Activated CD4-positive, CD25-positive, alpha-beta regulatory T cell treated with anti-CD3 and anti-CD28 coated beads, Interleukin-2, amount 50 U/mL, for 72 hours (primary cell): ENCODE results near the gene ABHD16B.

ENCODE experiments used
- DNase-seq: peaks from one replicate; pipeline ENCODE4 v3.0.0; 2021

Gene ABHD16B

GRCh38 chr20:63897978-63898561 is 36.8 kb downstream of the ABHD16B start:
- DNase-seq, result no peak

GRCh38 chr20:63898882-63899558 is 37.7 kb downstream of the ABHD16B start:
- no peak for DNase-seq

DNA sequence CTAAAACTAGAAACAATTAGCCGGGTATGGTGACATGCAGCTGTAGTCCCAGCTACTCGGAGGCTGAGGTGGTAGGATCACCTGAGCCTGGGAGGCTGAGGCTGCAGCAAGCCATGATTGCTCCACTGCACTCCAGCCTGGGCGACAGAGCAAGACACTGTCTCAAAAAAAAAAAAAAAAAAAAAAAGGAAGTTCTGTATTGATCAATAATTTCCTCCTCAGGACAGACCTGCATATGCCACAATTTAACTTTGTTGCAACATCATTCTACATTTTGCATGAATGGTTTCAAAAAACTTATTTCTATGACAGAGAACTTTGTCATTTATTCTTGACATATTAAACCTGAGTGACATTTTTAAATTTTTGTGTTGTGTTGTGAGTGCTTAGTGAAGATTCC is 39.1 kb downstream of the ABHD16B start:
- DNase-seq, result no peak

GRCh38 chr20:63903796-63904561 is 42.7 kb downstream of the ABHD16B start:
- no peak for DNase-seq

DNA sequence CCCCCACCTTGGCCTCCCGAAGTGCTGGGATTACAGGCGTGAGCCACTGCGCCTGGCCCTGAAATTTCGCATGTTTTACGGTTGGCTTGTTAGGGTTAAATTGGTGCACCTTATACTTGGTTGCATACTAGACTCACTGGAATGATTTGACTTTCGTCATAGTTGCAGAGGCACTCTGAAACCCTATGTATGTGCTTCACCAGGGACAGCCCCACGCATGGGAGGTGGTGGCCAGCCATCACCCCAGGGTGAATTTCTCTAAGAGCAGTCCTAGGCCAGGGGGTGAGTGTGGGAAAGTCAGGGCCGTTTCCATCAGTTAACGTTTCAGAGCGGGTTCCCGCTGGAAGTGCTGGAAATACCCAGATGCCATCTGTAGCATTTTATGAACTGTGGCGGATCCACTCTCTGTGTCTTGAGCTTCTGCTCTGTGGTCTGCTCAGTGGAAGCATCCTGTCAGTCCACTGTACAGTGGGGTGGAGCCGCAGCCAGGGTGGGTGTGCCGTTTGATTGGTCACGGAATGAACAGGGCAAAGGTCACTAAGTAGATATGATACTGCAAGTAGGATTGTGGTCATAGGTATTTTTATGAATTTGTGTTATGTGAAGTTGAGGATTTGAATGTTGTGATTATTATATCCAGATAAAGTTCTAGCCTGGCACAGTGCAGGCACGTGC is 46.8 kb downstream of the ABHD16B start:
- DNase-seq, result no peak

DNA sequence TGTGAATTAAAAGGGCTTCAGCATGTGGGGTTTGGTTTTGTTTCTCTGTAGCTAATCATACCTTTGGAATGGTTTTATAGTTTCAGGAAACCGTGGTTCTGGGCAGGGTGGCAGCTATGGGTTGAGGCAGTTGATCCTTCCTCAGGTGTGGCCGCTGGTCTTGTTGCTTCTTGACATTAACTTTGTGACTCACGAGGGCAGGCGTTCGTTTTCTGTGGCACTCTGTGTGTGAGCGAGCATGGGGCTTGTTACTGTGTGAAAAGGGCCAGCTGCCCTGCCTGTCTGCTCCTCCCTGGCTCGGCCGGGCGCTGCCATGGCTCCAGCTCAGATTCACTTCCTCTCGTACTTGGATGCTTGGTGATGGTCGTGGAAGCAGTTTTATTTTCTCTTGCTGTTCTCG is 49.9 kb downstream of the ABHD16B start:
- DNase-seq, result no peak
